BE2C (cell line): ENCODE measurements around the gene FRMPD3.
A peak's percentile ranks its signal among the peaks of the same experiment; 100 is the strongest.

Experiments used
- DNase-seq: peaks from one replicate; pipeline ENCODE4 v3.0.0-alpha.2; 2020
- H3K27me3 ChIP-seq: fragments of 250-450 bp; sonication (Bioruptor Pico); 2 replicates; pipeline ENCODE4 v1.5.1; 2020; ENCODE audit warnings: mild to moderate bottlenecking
- H3K36me3 ChIP-seq: fragments of 250-450 bp; sonication (Bioruptor Pico); 2 replicates; pipeline ENCODE4 v1.5.1; 2020; ENCODE audit warnings: mild to moderate bottlenecking
- H3K4me1 ChIP-seq: fragments of 250-450 bp; sonication (Bioruptor Pico); 2 replicates; pipeline ENCODE4 v1.5.1; 2020
- H3K4me3 ChIP-seq: 2 replicates; pipeline ENCODE4 v1.5.1; 2011; ENCODE audit warnings: low read depth, low read length
- H3K9me3 ChIP-seq: fragments of 250-450 bp; sonication (Bioruptor Pico); 2 replicates; pipeline ENCODE4 v1.5.1; 2020
- CTCF ChIP-seq: IDR thresholded peaks from 2 replicates; pipeline ENCODE4 v1.5.1; 2012; ENCODE audit warnings: mild to moderate bottlenecking, low read depth, low read length

Gene FRMPD3

DNA sequence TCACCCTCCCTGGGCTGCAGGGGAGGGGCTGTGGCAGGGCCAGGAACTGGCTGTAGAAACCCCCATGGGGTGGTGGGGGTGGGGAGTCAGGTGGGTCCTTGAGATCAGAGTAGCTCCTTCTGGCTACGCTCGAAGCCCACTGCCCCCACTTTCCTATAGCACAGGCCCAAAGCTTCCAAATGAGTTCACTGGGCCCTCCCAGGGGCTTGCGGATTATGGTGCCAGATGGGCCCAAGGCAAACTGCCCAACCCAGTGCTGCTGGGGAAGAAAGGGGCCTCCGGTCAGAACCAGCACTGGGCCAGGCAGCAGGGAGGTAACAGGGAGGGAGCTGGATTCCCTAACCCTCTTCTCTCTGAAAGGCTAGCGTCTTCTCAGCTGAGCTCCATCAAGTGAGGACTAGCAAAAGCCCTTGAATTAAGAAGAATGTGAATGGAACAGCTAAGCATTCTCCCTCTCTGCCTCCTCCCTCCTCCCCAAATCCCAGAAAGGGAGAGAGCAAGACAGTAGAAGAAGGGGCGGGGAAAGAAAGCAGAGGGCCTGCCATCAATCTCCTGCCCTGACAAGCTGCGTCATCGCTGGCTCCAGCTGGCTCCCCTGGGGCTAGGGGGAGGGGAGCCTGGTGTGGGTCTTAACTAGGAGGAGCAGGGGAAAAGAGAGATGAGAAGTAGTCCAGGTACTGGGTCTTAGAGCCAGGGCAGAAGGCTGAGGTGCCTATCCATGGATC, 34.7 kb downstream of the FRMPD3 start:
- Histone ChIP-seq H3K4me1 (peaks cover 5% of the 10 kb centered on the region), H3K9me3 (no peaks in the 10 kb centered on the region), H3K4me3 (no peak overlapping the region; the same call in 1 of the 2 replicates), H3K36me3 (no peaks in the 10 kb centered on the region), H3K27me3 (no peaks in the 10 kb centered on the region)
- peak; percentile 69 for DNase-seq
- no peak for TF ChIP-seq CTCF

GRCh38 chrX:107485013-107485412, 35.6 kb downstream of the FRMPD3 start:
- TF ChIP-seq CTCF, result 0 out of 2 replicates have a peak, but pooled peaks have one; percentile 6
- DNase-seq, result no peak
- no peaks in the 10 kb centered on the region for H3K9me3 ChIP-seq
- H3K4me1 ChIP-seq, result peaks cover 5% of the 10 kb centered on the region
- H3K27me3 ChIP-seq, result no peaks in the 10 kb centered on the region
- no peaks in the 10 kb centered on the region for H3K36me3 ChIP-seq
- no peak overlapping the region for H3K4me3 ChIP-seq

GRCh38 chrX:107493141-107493540, 43.7 kb downstream of the FRMPD3 start:
- Histone ChIP-seq H3K4me3 (no peak overlapping the region), H3K9me3 (no peaks in the 10 kb centered on the region), H3K36me3 (no peaks in the 10 kb centered on the region), H3K4me1 (no peaks in the 10 kb centered on the region), H3K27me3 (no peaks in the 10 kb centered on the region)
- TF ChIP-seq CTCF, result no peak
- DNase-seq, result no peak

GRCh38 chrX:107496786-107497185, 47.3 kb downstream of the FRMPD3 start:
- no peak overlapping the region for H3K4me3 ChIP-seq
- no peak for TF ChIP-seq CTCF
- H3K36me3 ChIP-seq, result no peaks in the 10 kb centered on the region
- no peak for DNase-seq
- no peaks in the 10 kb centered on the region for H3K9me3 ChIP-seq
- H3K4me1 ChIP-seq, result no peaks in the 10 kb centered on the region
- no peaks in the 10 kb centered on the region for H3K27me3 ChIP-seq
